GM10266 (cell line): Measurements from ENCODE around the gene SDHD.

Experiments used
- DNase-seq: peaks from one replicate; pipeline ENCODE4 v3.0.0; 2012; ENCODE audit errors: extremely low spot score
- TF ChIP-seq, protein P1 (sequence below): IDR thresholded peaks from 2 replicates; pipeline ENCODE4 v1.5.1; 2012; ENCODE audit warnings: mild to moderate bottlenecking, low read depth; ENCODE audit not compliant: control insufficient read depth, insufficient read depth; ENCODE audit errors: missing control alignments

The SDHD gene

GRCh38 chr11:112106070-112106469 is 19.4 kb downstream of the SDHD start:
- DNase-seq, result no peak
- TF ChIP-seq, protein P1, sequence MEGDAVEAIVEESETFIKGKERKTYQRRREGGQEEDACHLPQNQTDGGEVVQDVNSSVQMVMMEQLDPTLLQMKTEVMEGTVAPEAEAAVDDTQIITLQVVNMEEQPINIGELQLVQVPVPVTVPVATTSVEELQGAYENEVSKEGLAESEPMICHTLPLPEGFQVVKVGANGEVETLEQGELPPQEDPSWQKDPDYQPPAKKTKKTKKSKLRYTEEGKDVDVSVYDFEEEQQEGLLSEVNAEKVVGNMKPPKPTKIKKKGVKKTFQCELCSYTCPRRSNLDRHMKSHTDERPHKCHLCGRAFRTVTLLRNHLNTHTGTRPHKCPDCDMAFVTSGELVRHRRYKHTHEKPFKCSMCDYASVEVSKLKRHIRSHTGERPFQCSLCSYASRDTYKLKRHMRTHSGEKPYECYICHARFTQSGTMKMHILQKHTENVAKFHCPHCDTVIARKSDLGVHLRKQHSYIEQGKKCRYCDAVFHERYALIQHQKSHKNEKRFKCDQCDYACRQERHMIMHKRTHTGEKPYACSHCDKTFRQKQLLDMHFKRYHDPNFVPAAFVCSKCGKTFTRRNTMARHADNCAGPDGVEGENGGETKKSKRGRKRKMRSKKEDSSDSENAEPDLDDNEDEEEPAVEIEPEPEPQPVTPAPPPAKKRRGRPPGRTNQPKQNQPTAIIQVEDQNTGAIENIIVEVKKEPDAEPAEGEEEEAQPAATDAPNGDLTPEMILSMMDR, result no peak

- peak; percentile 39 for DNase-seq
These were observed 27.1 kb downstream of the SDHD start for GRCh38 chr11:112113539-112114457.

DNA sequence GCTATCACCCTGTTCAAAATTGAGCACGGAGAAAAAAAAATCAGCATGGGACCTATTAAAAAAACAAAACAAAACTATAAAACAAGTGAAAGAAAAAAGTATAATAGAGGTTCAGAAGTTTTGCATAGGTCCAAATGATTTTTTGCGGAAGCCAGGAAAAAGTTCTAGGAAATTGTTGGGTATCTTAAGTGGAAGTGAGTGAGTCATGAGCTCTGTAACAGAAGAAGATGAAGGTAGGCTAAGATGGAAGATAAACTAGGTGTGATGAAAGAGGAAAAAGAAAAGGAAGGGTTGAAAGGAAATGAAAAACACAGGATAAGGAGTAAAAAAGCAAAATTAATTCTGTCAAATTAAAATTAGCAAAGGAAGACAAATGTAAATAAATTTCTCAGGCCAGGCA is 27.8 kb downstream of the SDHD start:
- no peak for DNase-seq
- TF ChIP-seq, protein P1, result no peak

More at GRCh38 chr11:112113539-112114457, 27.1 kb downstream of the SDHD start:
- TF ChIP-seq, protein P1, result peak; percentile 63

DNA sequence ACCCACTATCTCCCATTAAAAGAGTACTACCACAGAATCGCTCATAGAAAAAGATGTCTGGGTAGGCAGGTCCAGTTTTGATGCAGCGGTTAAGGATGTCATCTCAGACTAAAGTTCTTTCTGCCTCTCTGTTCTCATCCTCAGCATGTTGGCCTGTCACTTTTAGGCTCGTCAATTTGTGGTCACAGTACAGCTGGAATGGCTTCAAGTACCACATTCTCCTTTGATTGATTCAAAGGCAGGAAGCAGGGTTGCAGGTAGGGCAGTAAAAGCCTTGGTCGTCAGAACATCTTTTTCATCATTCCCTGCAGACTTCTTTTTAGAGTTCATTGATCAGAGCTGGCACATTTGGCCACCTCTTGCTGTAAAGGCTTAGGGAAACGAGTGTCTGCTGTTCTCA is 28.7 kb downstream of the SDHD start:
- TF ChIP-seq, protein P1, result no peak

GRCh38 chr11:112118176-112118575 is 31.5 kb downstream of the SDHD start:
- TF ChIP-seq, protein P1, result no peak
- no peak for DNase-seq

More for the DNA sequence above, 28.7 kb downstream of the SDHD start:
- no peak for DNase-seq

DNA sequence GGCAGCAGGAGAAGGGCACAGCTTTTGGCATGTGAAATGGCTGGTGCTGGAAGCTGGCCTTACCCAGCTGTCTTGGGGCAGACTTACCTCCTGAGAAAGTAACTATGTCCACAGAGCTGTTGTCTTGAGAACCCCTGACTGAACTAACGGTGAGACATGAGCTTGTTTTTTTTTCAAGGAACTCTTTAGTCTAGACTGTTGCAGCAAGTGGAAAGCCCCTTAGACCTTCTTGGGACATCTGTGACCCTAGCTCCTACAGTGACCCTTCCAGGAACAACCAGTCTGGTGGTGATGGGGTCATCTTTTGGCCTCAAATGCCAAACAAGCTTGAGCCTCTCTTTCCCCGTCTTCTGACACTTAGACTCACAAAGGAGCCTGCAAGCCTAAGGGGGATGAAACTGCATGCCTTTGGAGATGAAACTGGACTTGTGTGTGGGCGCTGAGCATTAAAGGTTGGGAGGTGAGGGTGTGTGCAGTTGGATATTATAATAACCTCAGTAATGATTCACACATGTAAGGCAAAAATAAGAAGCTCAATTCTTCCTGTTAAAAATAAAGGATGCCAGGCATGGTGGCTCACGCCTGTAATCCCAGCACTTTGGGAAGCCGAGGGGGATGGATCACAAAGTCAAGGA is 35.4 kb downstream of the SDHD start:
- DNase-seq, result no peak
- TF ChIP-seq, protein P1, result no peak

DNA sequence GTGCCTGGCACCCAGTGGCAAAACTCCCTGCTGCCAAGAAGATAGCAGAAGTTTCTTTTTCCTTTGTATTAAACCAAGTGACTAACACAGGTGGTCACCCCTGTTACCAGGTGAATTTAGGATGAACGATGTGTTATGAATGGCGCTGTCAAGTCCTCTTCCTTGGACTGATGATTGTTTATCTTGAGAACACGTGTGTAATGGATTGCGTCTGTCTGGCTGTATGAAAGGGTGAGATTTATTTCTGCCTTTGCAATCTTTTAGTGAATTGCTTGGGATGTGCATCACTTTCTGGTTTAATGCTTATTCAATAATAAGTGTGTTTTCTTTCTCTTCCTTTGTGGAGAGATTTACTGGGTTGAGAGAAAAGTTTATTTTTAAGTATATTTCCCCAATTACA is 36.5 kb downstream of the SDHD start:
- DNase-seq, result no peak
- TF ChIP-seq, protein P1, result no peak
